HepG2 (cell line): ENCODE data around the gene MDM4. TPM values are rescaled to one million over a fixed set of nuclear protein-coding genes. Genes with fewer than 3 reads are reported as not detected.

ENCODE experiments used
- ATF2 ChIP-seq: sonication (generic); formaldehyde crosslinking; IDR thresholded peaks from 2 replicates; pipeline ENCODE4 v1.4.0; 2020; ENCODE audit warnings: missing genetic modification reagents
- CBX5 ChIP-seq: sonication (generic); formaldehyde crosslinking; IDR thresholded peaks from 2 replicates; pipeline ENCODE4 v1.4.0; 2020; ENCODE audit warnings: missing genetic modification reagents, borderline replicate concordance
- CEBPG ChIP-seq: IDR thresholded peaks from 2 replicates; pipeline ENCODE4 v1.6.1; 2016
- HBP1 ChIP-seq: IDR thresholded peaks from 2 replicates; pipeline ENCODE4 v1.6.1; 2016; ENCODE audit warnings: low read depth, control low read depth
- HMG20A ChIP-seq: IDR thresholded peaks from 2 replicates; pipeline ENCODE4 v1.6.1; 2016; ENCODE audit warnings: borderline replicate concordance
- HOXA3 ChIP-seq: sonication (generic); formaldehyde crosslinking; IDR thresholded peaks from 2 replicates; pipeline ENCODE4 v1.5.0; 2020; ENCODE audit warnings: missing genetic modification reagents
- KMT2B ChIP-seq: IDR thresholded peaks from 2 replicates; pipeline ENCODE4 v1.6.1; 2016; ENCODE audit warnings: missing genetic modification reagents, missing compliant biosample characterization
- SALL1 ChIP-seq: sonication (generic); formaldehyde crosslinking; IDR thresholded peaks from 2 replicates; pipeline ENCODE4 v1.8.0; 2022; ENCODE audit warnings: mild to moderate bottlenecking, missing genetic modification reagents
- SAP130 ChIP-seq: IDR thresholded peaks from 2 replicates; pipeline ENCODE4 v1.6.1; 2016; ENCODE audit warnings: low read depth
- SMC3 ChIP-seq: IDR thresholded peaks from 2 replicates; pipeline ENCODE4 v1.6.1; 2011; ENCODE audit warnings: low read length, improper control_type of control experiment
- TBL1XR1 ChIP-seq: fragments of 150-350 bp; IDR thresholded peaks from 2 replicates; pipeline ENCODE4 v1.6.1; 2014; ENCODE audit warnings: borderline replicate concordance, low read length; ENCODE audit not compliant: partially characterized antibody
- YEATS2 ChIP-seq: sonication (generic); formaldehyde crosslinking; IDR thresholded peaks from 2 replicates; pipeline ENCODE4 v1.4.0; 2020; ENCODE audit warnings: missing genetic modification reagents, borderline replicate concordance
- ZBTB21 ChIP-seq: sonication (generic); formaldehyde crosslinking; IDR thresholded peaks from 2 replicates; pipeline ENCODE4 v1.4.0; 2020; ENCODE audit warnings: missing genetic modification reagents
- ZC3H4 ChIP-seq: sonication (generic); formaldehyde crosslinking; IDR thresholded peaks from 2 replicates; pipeline ENCODE4 v1.4.0; 2020; ENCODE audit warnings: missing genetic modification reagents, borderline replicate concordance
- ZNF138 ChIP-seq: sonication (generic); formaldehyde crosslinking; IDR thresholded peaks from 2 replicates; pipeline ENCODE4 v1.5.0; 2020; ENCODE audit warnings: mild to moderate bottlenecking, low read depth, missing genetic modification reagents
- ZNF24 ChIP-seq: fragments of 450-650 bp; IDR thresholded peaks from 2 replicates; pipeline ENCODE4 v1.6.1; 2017; ENCODE audit warnings: antibody characterized with exemption, mild to moderate bottlenecking
- ZNF337 ChIP-seq: sonication (generic); formaldehyde crosslinking; IDR thresholded peaks from 2 replicates; pipeline ENCODE4 v1.5.1; 2020; ENCODE audit warnings: missing genetic modification reagents, low read depth, mild to moderate bottlenecking, borderline replicate concordance
- ZNF552 ChIP-seq: sonication (generic); formaldehyde crosslinking; IDR thresholded peaks from 2 replicates; pipeline ENCODE4 v1.9.0; 2022; ENCODE audit warnings: missing genetic modification reagents, mild to moderate bottlenecking, borderline replicate concordance
- ZNF563 ChIP-seq: sonication (generic); formaldehyde crosslinking; IDR thresholded peaks from 2 replicates; pipeline ENCODE4 v1.8.0; 2022; ENCODE audit warnings: mild to moderate bottlenecking, moderate library complexity, missing genetic modification reagents
- ZNF629 ChIP-seq: sonication (generic); formaldehyde crosslinking; conservative IDR thresholded peaks from 2 replicates; pipeline ENCODE4 v1.5.0; 2020; ENCODE audit warnings: missing genetic modification reagents
- ZNF761 ChIP-seq: sonication (generic); formaldehyde crosslinking; conservative IDR thresholded peaks from 2 replicates; pipeline ENCODE4 v1.4.0; 2020; ENCODE audit warnings: mild to moderate bottlenecking, missing genetic modification reagents
- ZSCAN29 ChIP-seq: sonication (generic); formaldehyde crosslinking; conservative IDR thresholded peaks from 2 replicates; pipeline ENCODE4 v1.4.0; 2020; ENCODE audit warnings: mild to moderate bottlenecking, missing genetic modification reagents
- polyA plus RNA-seq, 8 experiments: library from polyadenylated mRNA; depleted of rRNA in 3 of 8; stranded (reverse) in 7 of 8; unstranded in 1 of 8; fragments of >200 nt; fragmentation: Illumina TruSeq in 4 of 8; extraction: Trizol in 4 of 8; gene quantifications; 2 replicates each; pipeline versions ENCODE4 v1.2.1 to v1.2.3, GENCODE V29; 2011 to 2016; ENCODE audit warnings: low read depth in 4 of 8, missing spikeins in 1 of 8, mixed read lengths in 1 of 8; ENCODE audit not compliant: insufficient read depth in 1 of 8
- total RNA-seq, 5 experiments: library from RNA; depleted of rRNA; stranded (reverse); fragments of >200 nt; fragmentation: Illumina TruSeq; extraction: Trizol; gene quantifications; 2 replicates each; pipeline ENCODE4 v1.2.3, GENCODE V29; 2016; ENCODE audit warnings: low read depth in 1 of 5
- TF ChIP-seq, protein P1 (sequence below): IDR thresholded peaks from 2 replicates; pipeline ENCODE4 v1.6.1; 2016; ENCODE audit warnings: low read depth
- TF ChIP-seq, protein P2 (sequence below): sonication (generic); formaldehyde crosslinking; IDR thresholded peaks from 2 replicates; pipeline ENCODE4 v1.4.0; 2020; ENCODE audit warnings: mild to moderate bottlenecking, missing genetic modification reagents

The MDM4 gene
- total and polyA plus RNA-seq, 2 of the 13 experiments (the other 11 are each of a cell fraction or from before 2014, with no cell fraction given): 14.9 to 19.0 TPM

- TF ChIP-seq ZBTB21 (CRISPR knock-in tag): no peak
- peak; percentile 46; the same call in 1 of the 2 replicates for TF ChIP-seq HBP1
- TF ChIP-seq, protein P1, sequence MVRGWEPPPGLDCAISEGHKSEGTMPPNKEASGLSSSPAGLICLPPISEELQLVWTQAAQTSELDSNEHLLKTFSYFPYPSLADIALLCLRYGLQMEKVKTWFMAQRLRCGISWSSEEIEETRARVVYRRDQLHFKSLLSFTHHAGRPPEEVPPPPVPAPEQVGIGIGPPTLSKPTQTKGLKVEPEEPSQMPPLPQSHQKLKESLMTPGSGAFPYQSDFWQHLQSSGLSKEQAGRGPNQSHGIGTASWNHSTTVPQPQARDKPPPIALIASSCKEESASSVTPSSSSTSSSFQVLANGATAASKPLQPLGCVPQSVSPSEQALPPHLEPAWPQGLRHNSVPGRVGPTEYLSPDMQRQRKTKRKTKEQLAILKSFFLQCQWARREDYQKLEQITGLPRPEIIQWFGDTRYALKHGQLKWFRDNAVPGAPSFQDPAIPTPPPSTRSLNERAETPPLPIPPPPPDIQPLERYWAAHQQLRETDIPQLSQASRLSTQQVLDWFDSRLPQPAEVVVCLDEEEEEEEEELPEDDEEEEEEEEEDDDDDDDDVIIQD: peak; percentile 40; the same call in 1 of the 2 replicates
- TF ChIP-seq CEBPG: peak; percentile 100
- peak; percentile 98 for TF ChIP-seq ATF2
- TF ChIP-seq CBX5 (CRISPR knock-in tag): peak; percentile 76
- TF ChIP-seq ZNF552: no peak
- peak; percentile 68 for TF ChIP-seq TBL1XR1
- TF ChIP-seq SALL1 (CRISPR knock-in tag): peak; percentile 40; the same call in 1 of the 2 replicates
- 0 out of 2 replicates have a peak, but pooled peaks have one; percentile 34 for TF ChIP-seq ZNF629 (CRISPR knock-in tag)
- TF ChIP-seq ZSCAN29 (CRISPR knock-in tag): 0 out of 2 replicates have a peak, but pooled peaks have one; percentile 37
- TF ChIP-seq ZNF761: no peak
- peak; percentile 66 for TF ChIP-seq KMT2B (CRISPR knock-in tag)
- TF ChIP-seq HMG20A: 0 out of 2 replicates have a peak, but pooled peaks have one; percentile 18
- TF ChIP-seq YEATS2 (CRISPR knock-in tag): 0 out of 2 replicates have a peak, but pooled peaks have one; percentile 49
- TF ChIP-seq ZNF563 (CRISPR knock-in tag): no peak
- no peak for TF ChIP-seq ZNF138 (CRISPR knock-in tag)
- peak; percentile 24; the same call in 1 of the 2 replicates for TF ChIP-seq SMC3
- TF ChIP-seq, protein P2, sequence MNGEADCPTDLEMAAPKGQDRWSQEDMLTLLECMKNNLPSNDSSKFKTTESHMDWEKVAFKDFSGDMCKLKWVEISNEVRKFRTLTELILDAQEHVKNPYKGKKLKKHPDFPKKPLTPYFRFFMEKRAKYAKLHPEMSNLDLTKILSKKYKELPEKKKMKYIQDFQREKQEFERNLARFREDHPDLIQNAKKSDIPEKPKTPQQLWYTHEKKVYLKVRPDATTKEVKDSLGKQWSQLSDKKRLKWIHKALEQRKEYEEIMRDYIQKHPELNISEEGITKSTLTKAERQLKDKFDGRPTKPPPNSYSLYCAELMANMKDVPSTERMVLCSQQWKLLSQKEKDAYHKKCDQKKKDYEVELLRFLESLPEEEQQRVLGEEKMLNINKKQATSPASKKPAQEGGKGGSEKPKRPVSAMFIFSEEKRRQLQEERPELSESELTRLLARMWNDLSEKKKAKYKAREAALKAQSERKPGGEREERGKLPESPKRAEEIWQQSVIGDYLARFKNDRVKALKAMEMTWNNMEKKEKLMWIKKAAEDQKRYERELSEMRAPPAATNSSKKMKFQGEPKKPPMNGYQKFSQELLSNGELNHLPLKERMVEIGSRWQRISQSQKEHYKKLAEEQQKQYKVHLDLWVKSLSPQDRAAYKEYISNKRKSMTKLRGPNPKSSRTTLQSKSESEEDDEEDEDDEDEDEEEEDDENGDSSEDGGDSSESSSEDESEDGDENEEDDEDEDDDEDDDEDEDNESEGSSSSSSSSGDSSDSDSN (CRISPR knock-in tag): no peak
- TF ChIP-seq ZNF24: peak; percentile 98
- TF ChIP-seq ZNF337 (CRISPR knock-in tag): peak; percentile 40; the same call in 1 of the 2 replicates
- TF ChIP-seq ZC3H4 (CRISPR knock-in tag): peak; percentile 26; the same call in 1 of the 2 replicates
- peak; percentile 62 for TF ChIP-seq SAP130 (CRISPR knock-in tag)
- TF ChIP-seq HOXA3 (CRISPR knock-in tag): peak; percentile 65
Measured at GRCh38 chr1:204506969-204507316, 9.3 kb upstream of the MDM4 start (continued).
